ENCODE results near the gene KRT39. TPM values are rescaled to one million over a fixed set of nuclear protein-coding genes. Genes with fewer than 3 reads are reported as not detected.

Gene KRT39
- total RNA-seq, 4 donors from 2014 or later, result not detected

DNA sequence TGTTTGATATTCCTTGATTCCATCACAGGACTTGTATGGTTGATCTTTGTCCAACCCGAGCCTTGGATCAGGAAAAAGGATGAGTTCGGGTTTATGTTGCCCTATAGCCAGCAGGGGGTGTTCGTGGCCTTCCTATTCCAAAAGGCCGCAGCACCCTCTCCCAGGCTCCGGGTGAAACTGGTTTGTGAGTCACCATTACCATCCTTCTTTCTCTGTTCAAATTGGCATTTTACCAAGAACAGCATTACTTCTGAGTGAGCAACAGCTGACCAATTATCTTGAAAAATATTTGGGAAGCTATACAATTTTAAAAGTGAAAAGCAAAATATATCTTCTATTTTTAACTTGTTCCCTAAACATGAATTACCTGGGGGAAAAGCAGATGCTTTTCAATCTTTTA is 57.4 kb downstream of the KRT39 start:
- TF ChIP-seq, protein P1, sequence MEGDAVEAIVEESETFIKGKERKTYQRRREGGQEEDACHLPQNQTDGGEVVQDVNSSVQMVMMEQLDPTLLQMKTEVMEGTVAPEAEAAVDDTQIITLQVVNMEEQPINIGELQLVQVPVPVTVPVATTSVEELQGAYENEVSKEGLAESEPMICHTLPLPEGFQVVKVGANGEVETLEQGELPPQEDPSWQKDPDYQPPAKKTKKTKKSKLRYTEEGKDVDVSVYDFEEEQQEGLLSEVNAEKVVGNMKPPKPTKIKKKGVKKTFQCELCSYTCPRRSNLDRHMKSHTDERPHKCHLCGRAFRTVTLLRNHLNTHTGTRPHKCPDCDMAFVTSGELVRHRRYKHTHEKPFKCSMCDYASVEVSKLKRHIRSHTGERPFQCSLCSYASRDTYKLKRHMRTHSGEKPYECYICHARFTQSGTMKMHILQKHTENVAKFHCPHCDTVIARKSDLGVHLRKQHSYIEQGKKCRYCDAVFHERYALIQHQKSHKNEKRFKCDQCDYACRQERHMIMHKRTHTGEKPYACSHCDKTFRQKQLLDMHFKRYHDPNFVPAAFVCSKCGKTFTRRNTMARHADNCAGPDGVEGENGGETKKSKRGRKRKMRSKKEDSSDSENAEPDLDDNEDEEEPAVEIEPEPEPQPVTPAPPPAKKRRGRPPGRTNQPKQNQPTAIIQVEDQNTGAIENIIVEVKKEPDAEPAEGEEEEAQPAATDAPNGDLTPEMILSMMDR (IDR thresholded peaks at IDR 0.05; ENCODE audit: low read depth), result no peak

Small RNA genes within 50 kb of the gene (small RNA-seq; reads per million reads assigned to genes)
- not detected for gene KRTAP3-4P

Other genes starting within 250 kb of the KRT39 start
- gene KRT25, start 211.6 kb downstream of the KRT39 start, total RNA-seq, result not detected
- not detected for gene KRT26, start 194.7 kb downstream of the KRT39 start, total RNA-seq
- gene KRT27, start 184.4 kb downstream of the KRT39 start, total RNA-seq, result not detected
- not detected for gene KRT28, start 167.0 kb downstream of the KRT39 start, total RNA-seq
- 10 to 100 TPM in 1 of 4 donors, 1 to 10 TPM in 3; 4.8 to 14.0 (median 7.4) TPM for gene KRT10, start 144.3 kb downstream of the KRT39 start, total RNA-seq
- gene KRT12, start 99.7 kb downstream of the KRT39 start, total RNA-seq, result 1 to 10 TPM in 1 of 4 donors, not detected in 3; 1.2 TPM
- not detected for gene KRT20, start 81.7 kb downstream of the KRT39 start, total RNA-seq
- not detected for gene KRT23, start 29.3 kb downstream of the KRT39 start, total RNA-seq
- not detected for gene KRT40, start 17.4 kb upstream of the KRT39 start, total RNA-seq
- not detected for gene KRTAP3-3, start 27.2 kb upstream of the KRT39 start, total RNA-seq
- gene KRTAP3-2, start 33.0 kb upstream of the KRT39 start, total RNA-seq, result not detected
- not detected for gene KRTAP3-1, start 42.2 kb upstream of the KRT39 start, total RNA-seq
- not detected for gene KRTAP1-5, start 60.3 kb upstream of the KRT39 start, total RNA-seq
- not detected for gene KRTAP1-4, start 63.2 kb upstream of the KRT39 start, total RNA-seq
- not detected for gene KRTAP1-3, start 67.9 kb upstream of the KRT39 start, total RNA-seq
- not detected for gene KRTAP1-1, start 74.5 kb upstream of the KRT39 start, total RNA-seq
- not detected for gene KRTAP2-1, start 80.4 kb upstream of the KRT39 start, total RNA-seq
- not detected for gene KRTAP2-2, start 88.3 kb upstream of the KRT39 start, total RNA-seq
- gene KRTAP2-3, start 93.2 kb upstream of the KRT39 start, total RNA-seq, result not detected
- not detected for gene KRTAP2-4, start 98.9 kb upstream of the KRT39 start, total RNA-seq
- gene KRTAP4-7, start 117.2 kb upstream of the KRT39 start, total RNA-seq, result not detected
- not detected for gene KRTAP4-8, start 131.2 kb upstream of the KRT39 start, total RNA-seq
- not detected for gene KRTAP4-16, start 135.3 kb upstream of the KRT39 start, total RNA-seq
- not detected for gene KRTAP4-9, start 138.4 kb upstream of the KRT39 start, total RNA-seq
- gene KRTAP4-11, start 151.4 kb upstream of the KRT39 start, total RNA-seq, result not detected
- not detected for gene KRTAP4-12, start 157.2 kb upstream of the KRT39 start, total RNA-seq
- not detected for gene KRTAP4-6, start 173.6 kb upstream of the KRT39 start, total RNA-seq
- not detected for gene KRTAP4-5, start 182.9 kb upstream of the KRT39 start, total RNA-seq
- not detected for gene KRTAP4-4, start 193.8 kb upstream of the KRT39 start, total RNA-seq
- gene KRTAP4-3, start 201.3 kb upstream of the KRT39 start, total RNA-seq, result not detected
- gene KRTAP4-2, start 211.3 kb upstream of the KRT39 start, total RNA-seq, result not detected
- gene KRTAP4-1, start 218.0 kb upstream of the KRT39 start, total RNA-seq, result not detected
- not detected for gene KRTAP9-1, start 222.9 kb upstream of the KRT39 start, total RNA-seq

All from subcutaneous adipose tissue (tissue), 4 donors.